Measurements from ENCODE around the gene COMMD3.

DNA sequence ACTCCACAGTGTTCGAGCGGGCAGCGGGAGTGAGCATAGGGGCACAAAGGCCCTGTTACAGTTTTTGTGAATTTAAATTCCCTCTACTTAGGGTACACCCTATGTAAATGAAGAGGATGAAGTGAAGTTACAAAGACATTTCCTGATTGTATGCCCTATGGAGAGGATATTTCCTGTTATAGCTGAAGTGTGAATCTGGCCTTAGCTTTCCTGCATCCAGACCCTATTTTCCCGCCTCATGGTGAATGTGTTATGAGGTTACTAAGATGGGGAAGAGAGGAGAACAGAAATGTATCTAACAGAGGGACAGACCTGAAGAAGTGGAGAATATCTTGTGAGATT is 37.8 kb upstream of the COMMD3 start:
- TF ChIP-seq, protein P1, sequence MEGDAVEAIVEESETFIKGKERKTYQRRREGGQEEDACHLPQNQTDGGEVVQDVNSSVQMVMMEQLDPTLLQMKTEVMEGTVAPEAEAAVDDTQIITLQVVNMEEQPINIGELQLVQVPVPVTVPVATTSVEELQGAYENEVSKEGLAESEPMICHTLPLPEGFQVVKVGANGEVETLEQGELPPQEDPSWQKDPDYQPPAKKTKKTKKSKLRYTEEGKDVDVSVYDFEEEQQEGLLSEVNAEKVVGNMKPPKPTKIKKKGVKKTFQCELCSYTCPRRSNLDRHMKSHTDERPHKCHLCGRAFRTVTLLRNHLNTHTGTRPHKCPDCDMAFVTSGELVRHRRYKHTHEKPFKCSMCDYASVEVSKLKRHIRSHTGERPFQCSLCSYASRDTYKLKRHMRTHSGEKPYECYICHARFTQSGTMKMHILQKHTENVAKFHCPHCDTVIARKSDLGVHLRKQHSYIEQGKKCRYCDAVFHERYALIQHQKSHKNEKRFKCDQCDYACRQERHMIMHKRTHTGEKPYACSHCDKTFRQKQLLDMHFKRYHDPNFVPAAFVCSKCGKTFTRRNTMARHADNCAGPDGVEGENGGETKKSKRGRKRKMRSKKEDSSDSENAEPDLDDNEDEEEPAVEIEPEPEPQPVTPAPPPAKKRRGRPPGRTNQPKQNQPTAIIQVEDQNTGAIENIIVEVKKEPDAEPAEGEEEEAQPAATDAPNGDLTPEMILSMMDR (IDR thresholded peaks at IDR 0.05), result no peak
- TF ChIP-seq POLR2A (IDR thresholded peaks at IDR 0.05), result no peak
- TF ChIP-seq EP300 (IDR thresholded peaks at IDR 0.05), result no peak
